Gastrocnemius medialis (tissue), 4 donors: ENCODE results near the gene PRR14L. TPM values are rescaled to one million over a fixed set of nuclear protein-coding genes. Genes with fewer than 3 reads are reported as not detected.

Experiments
- ATAC-seq, 2 donors: fragments of 150-250 bp; one replicate each; pipeline ENCODE4 v1.9.1; 2016
- DNase-seq, 2 donors: peaks; one replicate each; pipeline ENCODE4 v3.0.0-alpha.2; 2019
- H3K27ac ChIP-seq, 4 donors: fragments of 200-600 bp; sonication (generic); 1 replicate in 1 of 4; 2 replicates in 3 of 4; pipeline ENCODE4 v1.5.1; 2016 to 2018; ENCODE audit warnings: mild to moderate bottlenecking in 2 of 4, moderate library complexity in 1 of 4
- H3K27me3 ChIP-seq, 3 donors: fragments of 200-600 bp; sonication (generic) in 2 of 3; 1 replicate in 1 of 3; 2 replicates in 2 of 3; pipeline versions ENCODE4 v1.5.1 to v1.6.0; 2016 to 2019; ENCODE audit warnings: mild to moderate bottlenecking in 1 of 3, moderate library complexity in 1 of 3
- H3K36me3 ChIP-seq, 2 donors: fragments of 200-600 bp; sonication (generic) in 1 of 2; one replicate each; pipeline ENCODE4 v1.5.1; 2017 to 2018
- H3K4me1 ChIP-seq, 2 donors: fragments of 200-600 bp; sonication (generic) in 1 of 2; one replicate each; pipeline ENCODE4 v1.5.1; 2016 to 2017; ENCODE audit warnings: mild to moderate bottlenecking in 2 of 2
- H3K4me3 ChIP-seq, 4 donors: fragments of 200-600 bp; sonication (generic) in 3 of 4; 1 replicate in 1 of 4; 2 replicates in 3 of 4; pipeline ENCODE4 v1.5.1; 2016 to 2019; ENCODE audit warnings: mild to moderate bottlenecking in 2 of 4
- H3K9me3 ChIP-seq, 3 donors: fragments of 200-600 bp; sonication (generic) in 2 of 3; 1 replicate in 1 of 3; 2 replicates in 2 of 3; pipeline ENCODE4 v1.5.1; 2016 to 2019
- POLR2A ChIP-seq, 2 donors: fragments of 450-650 bp; IDR thresholded peaks; one replicate each; pipeline ENCODE4 v1.6.1; 2017; ENCODE audit warnings: antibody characterized with exemption in 2 of 2, mild to moderate bottlenecking in 2 of 2, moderate library complexity in 2 of 2
- in situ Hi-C, 4 donors: fragments of 200-750 bp; cut with MboI; loops; one replicate each; pipeline versions ENCODE4 v1.15.0 to v1.8.0; 2017; ENCODE audit warnings: low sequenced_read_pairs in 4 of 4
- intact Hi-C: fragments of 100-400 bp; cut with DNase I; formaldehyde crosslinking; loops from one replicate; pipeline ENCODE4 v1.15.1; 2023; ENCODE audit warnings: low total_unique reads
- total RNA-seq, 4 donors: library from RNA; depleted of rRNA; stranded (reverse); fragments of >200 nt; gene quantifications; one replicate each; pipeline versions ENCODE4 v1.1.0 to v1.2.3, GENCODE V29; 2016
- TF ChIP-seq, protein P1 (sequence below), 5 experiments: fragments of 450-650 bp in 3 of 5; fragments of 200-600 bp in 2 of 5; sonication (generic) in 2 of 5; IDR thresholded peaks in 4 of 5; conservative IDR thresholded peaks in 1 of 5; 1 replicate in 4 of 5; 2 replicates in 1 of 5; pipeline ENCODE4 v1.5.1; 2016 to 2019; ENCODE audit warnings: antibody characterized with exemption in 5 of 5, mild to moderate bottlenecking in 3 of 5, moderate library complexity in 3 of 5

The PRR14L gene
- total RNA-seq, 4 donors from 2014 or later: 6.5 to 8.4 (median 7.1) TPM

DNA sequence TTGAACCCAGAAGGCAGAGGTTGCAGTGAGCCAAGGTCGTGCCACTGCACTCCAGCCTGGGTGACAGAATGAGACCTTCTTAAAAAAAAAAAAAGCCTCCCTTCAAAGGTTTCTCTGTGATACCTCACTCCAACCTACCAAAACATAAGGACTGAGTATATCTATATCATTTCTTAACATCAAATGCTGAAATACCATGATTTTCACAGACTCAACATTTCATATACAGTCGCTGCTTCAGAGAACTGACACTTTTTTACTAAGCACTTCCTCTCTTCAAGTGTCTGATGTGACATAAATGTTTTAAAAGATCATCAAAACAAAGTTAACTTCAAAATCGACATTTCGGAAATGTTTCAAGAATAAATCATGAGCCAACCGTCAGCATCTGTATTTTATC, 12.0 kb downstream of the PRR14L start:
- no peak for TF ChIP-seq POLR2A (IDR thresholded peaks at IDR 0.05)
- TF ChIP-seq, protein P1, sequence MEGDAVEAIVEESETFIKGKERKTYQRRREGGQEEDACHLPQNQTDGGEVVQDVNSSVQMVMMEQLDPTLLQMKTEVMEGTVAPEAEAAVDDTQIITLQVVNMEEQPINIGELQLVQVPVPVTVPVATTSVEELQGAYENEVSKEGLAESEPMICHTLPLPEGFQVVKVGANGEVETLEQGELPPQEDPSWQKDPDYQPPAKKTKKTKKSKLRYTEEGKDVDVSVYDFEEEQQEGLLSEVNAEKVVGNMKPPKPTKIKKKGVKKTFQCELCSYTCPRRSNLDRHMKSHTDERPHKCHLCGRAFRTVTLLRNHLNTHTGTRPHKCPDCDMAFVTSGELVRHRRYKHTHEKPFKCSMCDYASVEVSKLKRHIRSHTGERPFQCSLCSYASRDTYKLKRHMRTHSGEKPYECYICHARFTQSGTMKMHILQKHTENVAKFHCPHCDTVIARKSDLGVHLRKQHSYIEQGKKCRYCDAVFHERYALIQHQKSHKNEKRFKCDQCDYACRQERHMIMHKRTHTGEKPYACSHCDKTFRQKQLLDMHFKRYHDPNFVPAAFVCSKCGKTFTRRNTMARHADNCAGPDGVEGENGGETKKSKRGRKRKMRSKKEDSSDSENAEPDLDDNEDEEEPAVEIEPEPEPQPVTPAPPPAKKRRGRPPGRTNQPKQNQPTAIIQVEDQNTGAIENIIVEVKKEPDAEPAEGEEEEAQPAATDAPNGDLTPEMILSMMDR (IDR thresholded peaks at IDR 0.05 in 4 of 5, conservative IDR thresholded peaks at IDR 0.05 in 1 of 5): no peak
- intact Hi-C loops: no loop called here

DNA sequence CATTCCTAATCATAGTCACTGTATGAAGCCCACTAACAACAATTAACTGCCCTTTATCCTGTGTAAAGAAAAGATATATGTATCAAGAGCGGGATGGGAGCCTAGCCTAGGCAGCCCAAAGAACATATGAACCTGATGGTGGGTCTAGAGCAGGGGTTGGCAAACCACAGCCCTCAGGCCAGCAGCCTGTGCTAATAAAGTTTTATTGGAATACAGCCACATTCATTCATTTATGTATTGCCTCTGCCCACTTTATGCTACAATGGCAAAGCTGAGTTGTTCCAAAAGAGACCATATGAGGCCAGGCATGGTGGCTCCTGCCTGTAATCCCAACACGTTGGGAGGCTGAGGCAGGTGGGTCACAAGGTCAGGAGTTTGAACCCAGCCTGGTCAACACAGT, 13.5 kb downstream of the PRR14L start:
- Histone ChIP-seq H3K4me3 (no peak overlapping the region), H3K27me3 (no peaks in the 10 kb centered on the region), H3K9me3 (no peaks in the 10 kb centered on the region), H3K4me1 (no peaks in the 10 kb centered on the region), H3K36me3 (peaks cover 0 to 16% of the 10 kb centered on the region in 2 donors), H3K27ac (no peak overlapping the region)
- intact Hi-C loops: no loop called here
- in situ Hi-C loops: no loop called here
- no peak for ATAC-seq
- TF ChIP-seq, protein P1 (IDR thresholded peaks at IDR 0.05 in 4 of 5, conservative IDR thresholded peaks at IDR 0.05 in 1 of 5): no peak
- TF ChIP-seq POLR2A (IDR thresholded peaks at IDR 0.05): no peak
- DNase-seq: no peak

More for the DNA sequence above, 12.0 kb downstream of the PRR14L start:
- H3K9me3 ChIP-seq: no peaks in the 10 kb centered on the region
- ATAC-seq (no peak), DNase-seq (no peak)
- H3K4me1 ChIP-seq: no peaks in the 10 kb centered on the region
- peaks cover 0 to 16% of the 10 kb centered on the region in 2 donors for H3K36me3 ChIP-seq
- no peaks in the 10 kb centered on the region for H3K27me3 ChIP-seq
- H3K27ac ChIP-seq: no peak overlapping the region
- in situ Hi-C loops: no loop called here
- no peak overlapping the region for H3K4me3 ChIP-seq

DNA sequence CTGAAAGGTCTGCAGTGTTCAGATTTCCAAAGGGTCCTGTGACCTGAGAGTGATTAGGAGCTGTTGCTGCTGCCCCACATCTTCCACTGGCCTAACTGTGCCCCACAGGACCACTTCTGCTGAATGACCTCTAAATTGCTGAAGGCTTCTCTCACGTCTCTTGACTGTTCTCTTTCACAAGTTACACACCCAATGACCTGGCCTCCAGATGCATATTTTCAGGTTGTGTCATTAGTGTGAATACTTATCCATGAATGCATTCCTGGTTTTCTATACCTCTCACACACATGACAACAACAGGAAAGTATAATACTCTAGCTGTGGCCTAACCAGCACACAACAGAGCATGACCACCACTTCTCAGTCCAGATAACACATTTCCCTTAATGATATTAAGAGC, 15.4 kb downstream of the PRR14L start:
- ATAC-seq (no peak), DNase-seq (no peak)
- TF ChIP-seq, protein P1 (IDR thresholded peaks at IDR 0.05 in 4 of 5, conservative IDR thresholded peaks at IDR 0.05 in 1 of 5): no peak
- no peak for TF ChIP-seq POLR2A (IDR thresholded peaks at IDR 0.05)
- intact Hi-C loops: no loop called here
- in situ Hi-C loops: no loop called here
- no peaks in the 10 kb centered on the region for H3K9me3 ChIP-seq
- no peak overlapping the region for H3K27ac ChIP-seq
- no peaks in the 10 kb centered on the region for H3K4me1 ChIP-seq
- H3K4me3 ChIP-seq: no peak overlapping the region
- H3K36me3 ChIP-seq: peaks cover 0 to 7% of the 10 kb centered on the region in 2 donors
- H3K27me3 ChIP-seq: no peaks in the 10 kb centered on the region

DNA sequence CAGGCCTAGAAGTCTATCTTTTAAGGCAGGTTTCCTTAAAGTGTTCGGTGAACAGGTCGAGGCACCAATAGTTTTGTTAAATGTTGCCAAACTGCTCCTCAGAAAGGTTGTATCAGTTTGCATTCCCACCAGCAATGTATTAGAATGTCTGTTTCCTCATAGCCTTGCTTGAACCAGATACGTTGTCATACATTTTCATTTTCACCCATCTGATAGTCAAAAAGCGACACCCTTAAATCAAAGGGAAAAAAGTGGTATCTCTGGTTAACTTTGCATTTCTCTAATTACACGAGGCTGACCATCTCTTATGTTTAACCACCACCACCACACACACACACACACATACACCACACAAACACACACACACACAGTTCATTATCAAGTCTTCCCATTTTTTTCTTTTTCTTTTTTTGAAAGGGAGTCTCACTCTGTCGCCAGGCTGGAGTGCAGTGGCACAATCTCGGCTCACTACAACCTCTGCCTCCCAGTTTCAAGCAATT, 16.3 kb downstream of the PRR14L start:
- Histone ChIP-seq H3K9me3 (no peaks in the 10 kb centered on the region), H3K27ac (no peak overlapping the region), H3K27me3 (no peaks in the 10 kb centered on the region), H3K4me3 (no peak overlapping the region), H3K36me3 (peaks cover 0 to 2% of the 10 kb centered on the region in 2 donors), H3K4me1 (no peaks in the 10 kb centered on the region)
- ATAC-seq (no peak), DNase-seq (no peak)
- in situ Hi-C loops: no loop called here
- intact Hi-C loops: no loop called here
- TF ChIP-seq POLR2A (IDR thresholded peaks at IDR 0.05): no peak
- TF ChIP-seq, protein P1 (IDR thresholded peaks at IDR 0.05 in 4 of 5, conservative IDR thresholded peaks at IDR 0.05 in 1 of 5): no peak
